DMS153 treated with DMSO at 0.1 percent for 48 hours (cell line): Measurements from ENCODE around the gene R3HDM1.
"Not testable (repeated sequence)": the region's sequence is repeated elsewhere in the genome, so short reads cannot be mapped to it uniquely, and the experiment has no call there.

Experiments
- DNase-seq: peaks from one replicate; lab custom pipeline; 2025; ENCODE audit not compliant: unreplicated experiment; lab: John Stamatoyannopoulos, UW

Gene R3HDM1

DNA sequence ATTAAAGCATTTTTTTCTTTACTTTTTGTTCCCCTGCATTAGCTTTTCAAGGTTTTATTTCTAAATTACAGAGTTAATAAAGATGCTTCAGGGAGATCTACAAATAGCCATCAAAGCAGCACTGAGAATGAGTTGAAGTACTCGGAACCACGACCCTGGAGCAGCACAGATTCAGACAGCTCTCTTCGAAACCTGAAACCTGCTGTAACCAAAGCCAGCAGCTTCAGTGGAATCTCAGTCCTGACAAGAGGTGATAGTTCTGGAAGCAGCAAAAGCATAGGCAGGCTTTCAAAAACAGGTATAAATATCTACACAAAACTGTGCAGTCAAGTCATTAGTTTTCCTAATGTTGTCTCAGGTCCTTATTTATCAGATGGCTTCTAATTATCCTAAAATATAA is 107.5 kb downstream of the R3HDM1 start:
- no peak for DNase-seq

DNA sequence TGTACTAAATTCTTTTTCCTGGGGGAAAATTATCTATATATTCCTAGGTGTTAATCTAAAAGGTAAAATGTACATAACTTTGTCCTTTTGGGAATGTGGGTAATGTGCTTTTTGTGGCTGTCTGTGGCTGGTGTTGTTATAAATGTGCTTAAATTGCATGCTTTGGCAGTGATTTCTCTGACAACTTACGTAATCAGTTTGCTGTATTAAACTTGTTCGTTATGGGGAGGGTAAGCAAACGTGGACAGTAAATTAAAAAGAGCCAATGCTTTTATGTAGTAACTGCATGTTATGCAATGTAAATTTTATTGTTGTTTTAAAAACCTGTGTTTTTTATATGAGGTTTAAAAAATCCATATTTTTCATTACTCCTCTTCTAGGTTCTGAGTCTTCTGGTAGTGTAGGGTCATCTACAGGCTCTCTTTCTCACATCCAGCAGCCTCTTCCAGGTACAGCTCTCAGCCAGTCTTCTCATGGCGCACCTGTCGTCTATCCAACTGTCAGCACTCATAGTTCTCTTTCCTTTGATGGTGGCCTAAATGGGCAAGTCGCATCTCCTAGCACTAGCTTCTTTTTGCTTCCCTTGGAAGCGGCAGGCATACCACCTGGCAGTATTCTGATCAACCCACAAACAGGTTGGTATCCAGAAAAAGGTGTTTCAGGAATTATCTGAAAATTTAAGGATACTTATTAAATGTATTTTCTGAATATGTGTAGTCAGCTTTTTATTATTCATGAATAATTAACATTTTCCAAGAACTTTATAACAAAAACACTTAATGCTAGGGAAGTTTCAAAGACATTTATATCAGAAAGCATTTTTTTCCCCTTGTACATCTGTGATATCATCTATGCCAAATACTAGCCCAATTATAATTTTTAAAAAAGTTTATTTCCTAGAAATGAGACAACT is 110.1 kb downstream of the R3HDM1 start:
- DNase-seq = no peak

GRCh38 chr2:135647836-135648579 is 116.7 kb downstream of the R3HDM1 start:
- no peak for DNase-seq

GRCh38 chr2:135650721-135651120 is 119.4 kb downstream of the R3HDM1 start:
- no peak for DNase-seq

- DNase-seq = no peak
Observed at GRCh38 chr2:135651717-135652116, 120.4 kb downstream of the R3HDM1 start.

GRCh38 chr2:135654239-135654638 is 123.0 kb downstream of the R3HDM1 start:
- not testable (repeated sequence) for DNase-seq

GRCh38 chr2:135657806-135658582 is 126.7 kb downstream of the R3HDM1 start:
- DNase-seq = no peak

GRCh38 chr2:135662088-135662487 is 130.8 kb downstream of the R3HDM1 start:
- DNase-seq = no peak

DNA sequence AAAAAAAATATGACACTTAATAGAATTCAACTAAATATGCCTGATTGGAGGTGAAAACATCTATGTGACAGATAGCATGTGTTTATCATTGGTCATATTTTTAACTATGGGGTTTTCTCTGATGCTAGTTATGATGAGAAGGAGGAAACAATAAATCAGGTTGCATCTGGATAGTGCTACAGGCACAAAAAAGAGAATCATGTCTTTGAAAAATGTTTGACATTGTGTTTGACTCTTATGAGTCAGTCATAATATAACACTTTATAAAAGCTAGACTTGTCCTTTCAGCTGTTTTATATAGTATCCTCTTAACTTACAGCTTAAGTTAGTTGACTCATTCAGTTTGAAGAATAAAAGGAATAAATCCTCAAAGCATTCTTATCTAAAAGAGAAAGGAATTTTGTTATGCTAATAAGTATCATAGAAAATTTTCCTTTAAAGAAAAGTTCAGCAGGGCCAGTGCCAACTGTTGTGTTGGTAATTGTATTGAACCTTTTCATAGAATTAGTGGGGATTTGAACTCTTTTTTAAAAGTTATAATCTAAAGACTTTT is 131.9 kb downstream of the R3HDM1 start:
- no peak for DNase-seq

DNA sequence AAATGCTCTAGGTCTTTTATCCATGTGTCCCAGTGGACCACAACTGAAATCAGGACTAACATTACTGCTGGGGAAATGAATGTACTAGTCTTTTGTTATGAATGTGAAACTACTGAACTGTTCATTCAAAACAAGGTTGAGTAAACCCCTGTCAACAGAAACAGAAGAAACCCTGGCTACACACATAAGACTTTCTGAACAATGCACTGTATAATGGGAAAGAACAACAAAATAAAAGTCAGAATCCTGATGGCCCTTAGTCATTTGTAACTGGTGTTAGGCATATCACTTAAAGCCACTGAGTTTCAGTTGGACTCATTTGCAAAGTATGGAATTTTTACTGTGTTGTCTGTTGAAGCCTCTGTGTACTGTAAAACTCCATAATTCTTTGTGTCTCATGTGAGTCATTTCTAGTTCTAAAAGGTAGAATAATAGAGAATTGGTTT is 133.4 kb downstream of the R3HDM1 start:
- DNase-seq = no peak

DNA sequence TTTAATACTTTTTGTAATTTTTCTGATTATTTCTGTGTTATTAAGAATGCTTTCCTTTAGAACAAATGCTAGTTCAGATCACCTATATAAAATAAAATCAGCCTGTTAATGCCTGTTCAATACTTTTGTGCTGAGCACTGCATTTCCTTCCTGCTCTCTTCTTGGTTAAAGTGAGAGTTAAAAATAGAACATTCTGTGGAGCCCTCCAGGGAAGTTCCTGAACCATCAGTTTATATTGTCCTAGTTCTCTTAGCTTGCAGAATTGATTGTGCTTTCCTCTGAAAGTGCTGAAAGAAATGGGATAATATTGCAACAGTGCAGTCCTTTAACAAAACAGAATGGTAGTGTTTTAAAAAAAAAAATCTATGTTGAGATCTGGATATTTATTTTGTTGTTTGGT is 135.8 kb downstream of the R3HDM1 start:
- DNase-seq = no peak

GRCh38 chr2:135674453-135674852 is 143.2 kb downstream of the R3HDM1 start:
- no peak for DNase-seq

GRCh38 chr2:135676031-135676430 is 144.7 kb downstream of the R3HDM1 start:
- DNase-seq = no peak

DNA sequence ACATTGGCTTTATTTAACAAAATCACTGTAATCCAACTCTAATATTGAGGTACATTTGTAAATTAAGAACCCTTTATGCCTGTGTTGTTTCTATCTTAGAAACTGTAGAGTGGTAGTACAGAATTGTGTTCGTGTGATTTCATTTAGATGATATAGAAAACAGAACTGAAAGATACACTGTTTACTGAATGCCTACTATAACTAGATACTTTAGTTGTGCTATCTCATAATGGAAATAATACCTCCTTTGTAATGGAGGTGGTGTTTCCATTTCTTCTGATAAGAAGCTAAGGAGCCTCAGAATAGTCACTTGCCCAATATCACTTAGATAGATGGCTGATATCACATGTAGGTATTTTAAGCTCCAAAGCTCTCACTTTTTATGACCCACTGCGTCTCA is 147.8 kb downstream of the R3HDM1 start:
- DNase-seq = no peak

DNA sequence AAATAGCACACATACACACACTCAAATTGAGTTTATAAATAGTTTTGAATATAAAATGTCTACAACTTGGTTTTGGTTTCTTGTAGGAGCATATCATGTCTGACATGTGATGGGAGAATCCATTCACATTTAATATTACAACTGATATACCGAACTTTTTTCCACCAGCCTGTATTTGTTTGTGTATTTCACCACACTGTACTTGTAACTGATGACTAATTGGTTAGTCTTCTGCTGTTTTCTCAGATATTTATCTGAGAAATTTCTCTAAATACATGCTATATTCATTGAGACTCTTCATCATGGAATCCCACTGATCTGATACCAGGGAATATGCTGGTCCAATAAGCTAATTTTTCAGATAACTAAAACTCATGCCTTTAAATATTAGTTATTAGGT is 154.1 kb downstream of the R3HDM1 start:
- no peak for DNase-seq

GRCh38 chr2:135688978-135689377 is 157.7 kb downstream of the R3HDM1 start:
- DNase-seq = no peak

- no peak for DNase-seq
Observed at GRCh38 chr2:135689679-135690078, 158.4 kb downstream of the R3HDM1 start.

- no peak for DNase-seq
Observed at GRCh38 chr2:135694711-135695110, 163.4 kb downstream of the R3HDM1 start.

- no peak for DNase-seq
Observed at GRCh38 chr2:135698838-135699237, 167.6 kb downstream of the R3HDM1 start.

GRCh38 chr2:135701442-135701841 is 170.2 kb downstream of the R3HDM1 start:
- no peak for DNase-seq

DNA sequence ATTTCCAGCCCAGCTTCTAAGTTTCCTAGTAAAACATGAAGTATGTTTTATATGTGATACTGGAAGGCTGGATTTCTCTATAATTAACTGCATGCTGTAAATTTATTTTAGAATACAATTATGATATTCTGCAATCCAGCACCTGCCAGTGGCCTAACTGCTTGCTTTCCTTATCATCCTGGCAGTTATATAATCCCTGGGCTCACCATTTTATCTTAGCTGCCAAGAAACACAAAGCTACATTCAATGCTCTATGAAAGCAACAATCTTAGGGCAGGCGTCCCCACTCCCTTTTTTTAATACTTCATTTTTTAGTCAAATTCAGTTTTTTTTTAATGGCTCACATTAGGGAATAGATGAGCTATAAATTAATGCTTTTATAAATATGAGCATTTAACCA is 172.0 kb downstream of the R3HDM1 start:
- no peak for DNase-seq
